Activated CD8-positive, alpha-beta memory T cell treated with anti-CD3 and anti-CD28 coated beads, Interleukin-2, amount 50 U/mL, for 24 hours (primary cell): ENCODE measurements around the gene DOCK8.
"Not testable (repeated sequence)": the region's sequence is repeated elsewhere in the genome, so short reads cannot be mapped to it uniquely, and the experiment has no call there.

ENCODE experiments used
- DNase-seq: peaks from one replicate; pipeline ENCODE4 v3.0.0-alpha.2; 2020; ENCODE audit errors: extremely low read depth

DOCK8 gene

DNA sequence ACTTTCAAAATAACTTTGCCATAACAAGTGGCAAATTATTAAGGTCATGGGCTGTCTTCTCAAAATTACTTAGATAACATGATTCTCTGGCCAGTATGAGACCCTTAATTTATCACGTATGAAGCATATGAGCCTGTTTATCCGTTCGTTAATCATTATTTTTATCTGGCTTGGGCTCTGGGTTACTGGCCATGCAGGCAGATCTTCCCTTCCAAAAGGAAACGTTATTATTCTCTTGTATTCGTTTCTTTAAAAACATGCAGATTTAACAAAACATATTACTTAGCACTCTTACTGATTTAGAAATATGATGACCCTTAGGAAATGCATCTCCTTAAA lies 148.6 kb downstream of the DOCK8 start:
- no peak for DNase-seq

DNA sequence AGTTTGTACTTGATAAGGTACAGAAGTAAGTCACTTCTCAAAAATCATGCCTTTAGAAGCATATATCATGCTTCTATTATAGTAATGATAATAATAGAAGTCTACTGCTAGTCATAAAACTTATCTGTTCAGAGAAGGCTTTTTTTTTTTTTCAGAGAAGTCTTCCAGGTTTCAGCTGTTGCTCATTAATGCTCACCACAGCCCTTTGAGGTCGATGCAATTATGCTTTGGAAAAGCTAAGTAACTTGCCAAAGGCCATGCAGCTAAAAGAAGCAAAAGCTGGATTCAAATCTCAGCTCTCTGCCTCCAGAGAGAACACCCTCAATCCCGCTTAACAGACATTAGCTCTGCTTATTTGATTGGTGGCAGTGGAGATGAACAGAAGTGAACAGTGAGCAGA lies 150.8 kb downstream of the DOCK8 start:
- no peak for DNase-seq

- no peak for DNase-seq
Observed at GRCh38 chr9:366620-367019, 152.0 kb downstream of the DOCK8 start.

- DNase-seq, result no peak
Observed at GRCh38 chr9:370086-370485, 155.4 kb downstream of the DOCK8 start.

GRCh38 chr9:371349-371748 lies 156.7 kb downstream of the DOCK8 start:
- DNase-seq, result no peak

DNA sequence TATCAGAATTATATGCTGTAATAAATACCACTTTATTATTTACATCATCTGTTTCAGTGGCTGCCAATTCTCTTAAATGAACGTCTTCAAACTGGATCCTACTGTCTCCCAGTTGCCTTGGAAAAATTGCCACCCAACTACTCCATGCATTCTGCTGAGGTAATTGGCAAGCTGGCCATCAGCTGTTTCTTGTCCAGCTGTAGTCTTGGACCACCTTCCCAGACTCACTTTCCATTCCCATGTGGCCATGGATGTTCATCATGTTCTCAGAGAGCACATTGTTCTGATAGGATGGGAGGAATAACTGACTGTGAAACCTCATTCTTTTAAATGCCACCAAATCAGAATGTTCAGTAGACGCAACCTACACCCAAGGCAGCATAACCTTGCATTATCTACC lies 157.5 kb downstream of the DOCK8 start:
- no peak for DNase-seq

DNA sequence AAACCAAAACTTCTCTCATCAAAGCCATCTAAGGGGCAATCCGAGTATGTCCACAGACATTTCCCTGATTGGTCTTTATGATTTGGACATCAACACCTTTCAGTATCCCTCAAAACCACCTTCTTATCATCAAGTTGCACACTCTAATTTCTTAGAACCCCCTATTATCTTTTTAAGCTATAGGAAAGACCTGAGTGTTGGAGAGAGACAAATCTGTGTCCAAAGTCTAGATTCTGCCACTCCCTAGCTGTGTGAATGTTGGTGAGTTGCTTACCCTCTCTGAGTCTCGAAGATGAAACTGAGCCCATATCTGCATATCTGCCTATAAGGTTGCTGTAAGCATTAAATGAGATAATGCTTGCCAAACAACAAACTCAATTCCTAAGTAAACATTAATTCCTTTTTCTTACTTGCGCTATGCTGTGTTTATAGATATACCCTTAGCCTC lies 159.1 kb downstream of the DOCK8 start:
- DNase-seq, result no peak

DNA sequence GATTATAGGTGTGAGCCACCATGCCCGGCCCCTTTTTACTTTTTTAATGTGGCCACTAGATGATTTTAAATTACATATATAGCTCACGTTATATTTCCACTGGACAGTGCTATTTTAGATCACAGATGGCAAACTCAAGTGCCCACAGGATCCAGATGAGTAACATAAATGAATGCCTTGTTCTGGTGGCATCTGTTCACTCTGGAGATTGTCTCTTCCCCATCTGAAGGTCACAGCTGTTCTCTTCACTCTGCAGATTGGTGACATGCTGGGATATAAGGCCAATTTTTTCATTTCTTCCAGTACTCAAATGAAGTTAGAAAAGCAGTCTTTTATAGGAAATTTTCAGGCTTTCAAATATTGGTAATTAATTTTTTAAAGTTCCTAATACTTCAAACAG lies 160.1 kb downstream of the DOCK8 start:
- DNase-seq, result no peak

DNA sequence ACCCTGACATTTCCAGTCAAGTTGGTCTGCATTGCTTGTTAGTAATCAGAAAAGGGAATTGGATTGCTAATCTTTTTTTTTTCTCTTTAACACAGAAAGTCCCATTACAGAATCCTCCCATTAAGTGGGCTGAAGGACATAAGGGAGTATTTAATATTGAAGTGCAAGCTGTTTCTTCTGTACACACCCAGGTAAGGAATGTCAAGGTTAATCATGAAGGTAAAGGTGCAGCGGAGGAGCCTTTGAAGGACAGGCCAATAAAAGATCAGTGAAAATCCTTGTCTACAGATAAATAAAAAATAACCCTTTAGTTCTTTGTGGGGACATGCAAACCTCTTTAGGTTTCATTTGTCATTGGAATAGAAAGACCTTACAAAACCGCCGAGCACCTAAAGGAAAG lies 161.4 kb downstream of the DOCK8 start:
- DNase-seq, result no peak

DNA sequence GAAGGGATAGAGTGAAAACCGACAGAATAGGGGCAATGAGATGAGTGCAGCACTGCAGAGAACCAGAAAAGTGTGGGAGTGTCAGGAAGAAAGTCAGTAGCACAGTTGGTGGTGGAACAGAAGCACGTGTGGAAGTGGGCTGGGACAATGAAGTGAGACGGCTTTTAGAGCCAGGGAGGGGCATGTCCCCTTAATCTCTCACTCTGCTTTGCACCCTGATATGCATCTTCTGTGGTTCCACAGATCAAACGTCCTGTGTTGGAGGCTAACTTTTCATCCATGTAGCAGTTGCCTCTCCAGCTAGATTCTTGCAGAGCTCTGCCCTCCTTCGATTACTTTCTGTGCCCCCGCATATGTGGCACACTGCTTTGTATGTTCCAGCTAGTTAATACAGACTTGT lies 163.6 kb downstream of the DOCK8 start:
- DNase-seq, result no peak

- DNase-seq, result no peak
Observed at GRCh38 chr9:382383-382782, 167.7 kb downstream of the DOCK8 start.

- no peak for DNase-seq
Observed at GRCh38 chr9:385818-386398, 171.2 kb downstream of the DOCK8 start.

DNA sequence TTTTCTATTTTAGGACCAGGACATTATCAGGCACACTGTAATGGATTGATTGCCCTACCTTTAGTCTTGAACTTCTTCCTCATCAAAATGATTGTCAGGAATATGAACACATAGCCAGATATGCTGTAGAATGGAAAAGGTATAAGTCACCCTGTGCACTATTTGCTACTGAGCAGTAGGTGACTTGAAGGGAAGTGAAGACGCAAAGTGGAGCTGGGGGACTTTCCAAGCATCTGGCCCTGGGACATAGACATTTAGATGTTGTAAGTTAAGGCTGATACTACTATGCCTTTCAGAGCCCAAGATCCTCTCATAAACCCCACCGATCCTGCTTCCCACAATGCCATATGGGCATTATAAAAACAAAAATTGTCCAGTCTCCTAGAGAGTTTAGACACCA lies 174.5 kb downstream of the DOCK8 start:
- DNase-seq, result no peak

- no peak for DNase-seq
Observed at GRCh38 chr9:389758-390157, 175.1 kb downstream of the DOCK8 start.

DNA sequence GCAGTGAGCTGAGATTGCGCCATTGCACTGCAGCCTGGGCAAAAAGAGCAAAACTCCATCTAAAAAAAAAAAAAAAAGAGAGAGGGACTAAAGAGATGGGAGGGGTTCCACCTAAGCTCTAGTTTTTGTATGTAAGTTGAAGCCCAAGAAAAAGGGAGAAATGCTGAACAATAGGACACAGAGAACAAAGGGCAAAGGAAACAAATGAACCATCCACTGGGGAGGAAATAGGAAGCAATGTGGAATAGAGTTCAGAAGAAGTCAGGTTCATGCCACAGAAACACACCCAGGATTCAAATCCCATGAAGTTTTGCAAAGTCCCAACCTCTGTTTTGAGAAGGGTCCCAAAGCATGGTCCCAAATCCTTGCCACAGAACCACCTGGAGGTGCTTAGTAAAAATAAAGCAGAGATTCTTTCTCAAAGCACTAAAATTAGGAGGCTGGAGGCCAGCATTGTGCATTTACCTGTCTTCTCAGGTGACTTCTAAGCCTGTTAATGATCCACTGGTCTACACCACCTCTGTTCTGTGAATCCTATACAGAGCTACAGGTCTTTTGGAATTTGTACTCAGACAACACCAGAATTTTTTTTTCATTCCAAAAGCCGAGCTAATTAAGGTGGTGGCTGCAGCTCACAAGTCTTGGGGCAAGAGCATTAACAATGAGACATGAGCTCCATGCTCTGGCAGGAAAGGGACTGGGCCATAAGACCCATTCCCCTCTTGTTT lies 177.6 kb downstream of the DOCK8 start:
- no peak for DNase-seq

GRCh38 chr9:394347-395052 lies 179.8 kb downstream of the DOCK8 start:
- no peak for DNase-seq

DNA sequence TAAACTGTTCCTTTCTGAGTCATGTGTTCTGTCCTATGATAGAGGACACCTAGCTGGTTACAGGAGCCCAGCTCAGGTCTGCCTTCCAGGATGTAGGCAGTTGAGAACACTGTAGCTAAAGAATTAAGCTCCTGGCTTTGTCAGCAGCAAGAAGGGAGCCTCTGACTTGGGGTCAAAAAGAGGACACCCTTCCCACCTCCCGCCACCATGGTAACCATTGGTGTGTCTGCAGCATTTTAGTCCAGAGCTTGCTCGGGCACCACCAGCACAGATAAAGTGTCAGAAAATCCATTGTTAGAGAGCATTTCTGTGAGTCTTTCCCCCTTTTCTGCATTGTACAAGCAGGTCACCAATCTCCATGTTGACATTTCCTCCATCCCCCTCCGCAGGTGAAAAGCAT lies 181.7 kb downstream of the DOCK8 start:
- DNase-seq, result no peak

DNA sequence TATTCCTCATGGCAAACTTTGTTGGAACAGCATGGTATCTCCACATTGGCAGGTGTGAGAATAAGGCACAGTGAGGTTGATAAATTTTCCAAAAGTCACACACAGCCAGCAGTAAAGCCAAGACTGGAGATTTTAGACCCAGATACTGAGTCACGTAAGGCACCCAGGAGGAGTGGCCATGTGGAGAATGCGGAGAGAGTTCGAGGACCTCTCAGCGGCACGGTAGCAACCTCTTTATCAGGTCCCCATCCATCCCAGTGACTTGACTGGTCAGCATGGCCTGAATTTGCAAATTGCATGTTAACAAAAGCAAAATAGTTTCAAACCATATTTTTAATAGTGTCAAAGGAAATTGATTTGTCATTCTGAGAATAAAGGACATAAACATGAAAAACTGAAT lies 183.4 kb downstream of the DOCK8 start:
- no peak for DNase-seq

DNA sequence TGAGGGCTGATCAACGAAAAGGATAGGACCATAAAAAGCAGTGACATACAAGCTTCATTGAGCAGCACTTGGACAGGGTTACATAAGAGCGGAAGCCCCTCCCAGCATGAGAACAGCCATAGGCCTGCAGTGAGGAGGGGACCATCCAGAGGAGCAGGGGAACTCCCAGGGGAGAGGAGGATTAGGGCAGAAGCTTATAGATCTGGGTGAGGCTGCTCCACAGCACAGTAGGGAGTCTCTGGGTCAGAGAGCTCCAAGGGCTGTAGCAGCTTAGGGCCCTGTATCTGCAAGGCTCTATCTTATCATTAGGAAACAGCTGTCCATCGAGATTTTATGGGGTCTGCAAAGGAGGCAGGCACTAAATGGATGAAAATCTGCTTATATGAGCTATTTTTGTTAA lies 186.6 kb downstream of the DOCK8 start:
- DNase-seq, result no peak

- DNase-seq, result no peak
Observed at GRCh38 chr9:404234-404633, 189.6 kb downstream of the DOCK8 start.

GRCh38 chr9:405341-405740 lies 190.7 kb downstream of the DOCK8 start:
- no peak for DNase-seq

DNA sequence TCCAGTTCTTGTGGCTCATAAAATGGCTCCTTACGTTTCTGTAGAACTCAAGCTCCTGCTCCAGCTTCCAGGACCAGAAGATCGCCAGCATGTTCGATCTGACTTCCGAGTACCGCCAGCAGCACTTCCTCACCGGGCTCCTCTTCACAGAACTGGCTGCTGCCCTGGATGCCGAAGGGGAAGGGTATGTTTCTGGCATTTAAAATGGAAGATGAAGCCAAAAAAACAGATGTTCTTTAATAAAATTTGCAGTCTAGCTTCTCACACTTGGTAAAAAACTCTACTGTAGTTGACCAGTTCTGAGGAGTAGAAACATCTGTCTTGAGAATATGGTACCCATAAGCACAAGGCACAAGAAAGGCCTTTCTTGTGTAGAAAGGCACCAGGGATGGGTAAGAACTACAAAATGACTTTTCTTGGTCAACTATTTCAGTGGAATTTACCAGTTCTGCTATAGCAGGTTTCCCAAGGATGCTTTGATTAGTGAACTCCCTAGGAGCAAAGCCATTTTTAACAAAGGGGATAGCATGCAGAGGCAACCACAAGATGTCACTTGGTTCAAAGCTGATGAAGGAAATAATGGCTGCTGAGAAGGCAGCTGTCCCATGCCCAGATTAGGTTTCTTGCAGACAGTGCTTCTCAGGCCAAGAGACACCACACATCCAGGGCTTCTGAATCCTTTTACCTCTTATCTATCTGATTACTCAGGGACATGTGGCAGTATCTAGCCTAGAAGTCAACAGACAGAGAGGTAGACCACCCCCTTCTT lies 192.4 kb downstream of the DOCK8 start:
- no peak for DNase-seq

DNA sequence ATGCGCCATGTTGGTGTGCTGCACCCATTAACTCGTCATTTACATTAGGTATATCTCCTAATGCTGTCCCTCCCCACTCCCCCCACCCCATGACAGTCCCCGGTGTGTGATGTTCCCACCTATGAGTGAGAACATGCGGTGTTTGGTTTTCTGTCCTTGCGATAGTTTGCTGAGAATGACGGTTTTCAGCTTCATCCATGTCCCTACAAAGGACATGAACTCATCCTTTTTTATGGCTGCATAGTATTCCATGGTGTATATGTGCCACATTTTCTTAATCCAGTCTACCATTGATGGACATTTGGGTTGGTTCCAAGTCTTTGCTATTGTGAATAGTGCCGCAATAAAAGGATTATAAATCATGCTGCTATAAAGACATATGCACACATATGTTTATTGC lies 195.0 kb downstream of the DOCK8 start:
- not testable (repeated sequence) for DNase-seq
